IMR-90 (cell line): Measurements from ENCODE around the gene RPL19.

Experiments used
- RCOR1 ChIP-seq: IDR thresholded peaks from 2 replicates; pipeline ENCODE4 v1.6.1; 2012; ENCODE audit warnings: mild to moderate bottlenecking, low read length, improper control_type of control experiment; ENCODE audit not compliant: insufficient replicate concordance
- TF ChIP-seq, protein P1 (sequence below): conservative IDR thresholded peaks from 2 replicates; pipeline ENCODE4 v1.5.1; 2012; ENCODE audit warnings: mild to moderate bottlenecking, low read depth, low read length, improper control_type of control experiment

DNA sequence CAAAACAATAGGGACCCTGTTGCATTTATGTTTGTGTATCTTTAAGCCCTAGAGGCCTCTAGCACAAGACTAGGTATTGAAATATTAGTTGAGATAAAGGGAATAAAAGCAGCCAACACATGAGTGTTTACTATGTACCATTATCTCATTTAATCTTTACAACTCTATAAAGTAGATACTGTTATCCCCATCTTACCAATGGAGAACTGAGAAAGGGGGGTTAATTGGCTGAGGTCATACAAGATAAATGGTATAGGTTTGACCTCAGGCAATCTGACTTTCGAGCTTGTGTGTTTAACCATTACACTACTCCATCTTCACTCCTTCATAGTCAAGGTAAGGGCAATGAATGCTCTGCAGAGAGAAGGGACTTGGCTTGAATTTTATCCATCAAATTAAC lies 51.9 kb downstream of the RPL19 start:
- TF ChIP-seq, protein P1, sequence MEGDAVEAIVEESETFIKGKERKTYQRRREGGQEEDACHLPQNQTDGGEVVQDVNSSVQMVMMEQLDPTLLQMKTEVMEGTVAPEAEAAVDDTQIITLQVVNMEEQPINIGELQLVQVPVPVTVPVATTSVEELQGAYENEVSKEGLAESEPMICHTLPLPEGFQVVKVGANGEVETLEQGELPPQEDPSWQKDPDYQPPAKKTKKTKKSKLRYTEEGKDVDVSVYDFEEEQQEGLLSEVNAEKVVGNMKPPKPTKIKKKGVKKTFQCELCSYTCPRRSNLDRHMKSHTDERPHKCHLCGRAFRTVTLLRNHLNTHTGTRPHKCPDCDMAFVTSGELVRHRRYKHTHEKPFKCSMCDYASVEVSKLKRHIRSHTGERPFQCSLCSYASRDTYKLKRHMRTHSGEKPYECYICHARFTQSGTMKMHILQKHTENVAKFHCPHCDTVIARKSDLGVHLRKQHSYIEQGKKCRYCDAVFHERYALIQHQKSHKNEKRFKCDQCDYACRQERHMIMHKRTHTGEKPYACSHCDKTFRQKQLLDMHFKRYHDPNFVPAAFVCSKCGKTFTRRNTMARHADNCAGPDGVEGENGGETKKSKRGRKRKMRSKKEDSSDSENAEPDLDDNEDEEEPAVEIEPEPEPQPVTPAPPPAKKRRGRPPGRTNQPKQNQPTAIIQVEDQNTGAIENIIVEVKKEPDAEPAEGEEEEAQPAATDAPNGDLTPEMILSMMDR, result no peak
- no peak for TF ChIP-seq RCOR1
